Heart left ventricle (tissue), 16 donors: Measurements from ENCODE around the gene MTOR. TPM values are rescaled to one million over a fixed set of nuclear protein-coding genes. Genes with fewer than 3 reads are reported as not detected.

Source experiments
- ATAC-seq, 4 donors: fragments of 200-7000 bp; cut with Tn5 transposase; one replicate each; pipeline ENCODE4 v1.9.1; 2020 to 2022; ENCODE audit warnings: moderate library complexity in 4 of 4, mild to moderate bottlenecking in 3 of 4, moderate number of reproducible peaks in 1 of 4
- DNase-seq, 5 donors: peaks; one replicate each; pipeline ENCODE4 v3.0.0-alpha.2; 2020
- H3K27ac ChIP-seq, 12 donors: fragments of 200-600 bp; sonication (generic) in 4 of 12; one replicate each; pipeline versions ENCODE4 v1.5.0 to v1.8.0; 2016 to 2022; ENCODE audit warnings: mild to moderate bottlenecking in 2 of 12
- H3K27me3 ChIP-seq, 9 donors: fragments of 200-600 bp; sonication (generic) in 2 of 9; one replicate each; pipeline versions ENCODE4 v1.5.1 to v1.8.0; 2016 to 2022; ENCODE audit warnings: mild to moderate bottlenecking in 3 of 9
- H3K36me3 ChIP-seq, 9 donors: fragments of 200-600 bp; sonication (generic) in 2 of 9; one replicate each; pipeline versions ENCODE4 v1.5.0 to v1.8.0; 2018 to 2022; ENCODE audit warnings: mild to moderate bottlenecking in 2 of 9
- H3K4me1 ChIP-seq, 12 donors: fragments of 200-600 bp; sonication (generic) in 4 of 12; one replicate each; pipeline versions ENCODE4 v1.5.0 to v1.8.0; 2016 to 2022; ENCODE audit warnings: mild to moderate bottlenecking in 3 of 12
- H3K4me3 ChIP-seq, 12 donors: fragments of 200-600 bp; sonication (generic) in 4 of 12; one replicate each; pipeline versions ENCODE4 v1.5.0 to v1.8.0; 2017 to 2022; ENCODE audit warnings: mild to moderate bottlenecking in 9 of 12, moderate library complexity in 4 of 12
- H3K9me3 ChIP-seq, 12 donors: fragments of 200-600 bp; sonication (generic) in 4 of 12; one replicate each; pipeline versions ENCODE4 v1.5.0 to v1.8.0; 2016 to 2022; ENCODE audit warnings: mild to moderate bottlenecking in 1 of 12
- POLR2A ChIP-seq, 2 donors: fragments of 450-650 bp; IDR thresholded peaks; one replicate each; pipeline ENCODE4 v1.6.1; 2017; ENCODE audit warnings: antibody characterized with exemption in 2 of 2, mild to moderate bottlenecking in 2 of 2, moderate library complexity in 2 of 2
- WGBS, 4 donors: extraction: QIAGEN DNeasy Blood & Tissue Kit in 2 of 4; methylation state at CpG; one replicate each; pipeline versions ENCODE4 v1.1.5 to v1.1.7; 2013 to 2018; 5-methylcytosine and 5-hydroxymethylcytosine counted together
- intact Hi-C, 10 donors: fragments of 100-400 bp; cut with DNase I; formaldehyde crosslinking; loops; one replicate each; pipeline versions ENCODE4 v1.11.1 to v1.14.2; 2022
- polyA plus RNA-seq, 2 donors: library from polyadenylated mRNA; stranded (reverse); fragments of 200-250 nt; gene quantifications; one replicate each; pipeline ENCODE4 v1.2.3, GENCODE V29; 2013
- total RNA-seq, 9 donors: library from RNA; depleted of rRNA in 2 of 9; stranded (reverse); fragments of >200 nt in 2 of 9; fragmentation: NEBNext Ultra II Directional in 3 of 9; extraction: Animal tissue kit (Norgen Biotek cat#: 25700) in 3 of 9; gene quantifications; one replicate each; pipeline versions ENCODE4 v1.1.0 to v1.2.4, GENCODE V29; 2016 to 2023
- TF ChIP-seq, protein P1 (sequence below), 12 donors: fragments of 200-600 bp; sonication (generic) in 4 of 12; IDR thresholded peaks; one replicate each; pipeline versions ENCODE4 v1.5.0 to v1.8.0; 2018 to 2022; ENCODE audit warnings: antibody characterized with exemption in 12 of 12, mild to moderate bottlenecking in 5 of 12
- donor health status: ischemic (EF 13 %, LVEDD 7.1; RV severe dilation, severe dysfunction).
- donor health status: healthy with polysubstance abuse.
- donor health status: DM: no; HTN: yes; CAD: no.
- donor health status: DM: no; HTN: no; CAD: no.
- donor health status: ischemic (EF 25% LVEDD 6.9; RV normal size, moderate dysfunction).
- donor health status: ischemic (EF 25% LVEDD 5.7; RV mildly dilated, moderate dysfunction).
- donor health status: healthy.
- donor health status: DM: yes; HTN: yes; CAD: no.
- donor health status: ischemic (EF 35%, LVEDD 5.7; RV mildly dilated, moderate dysfunction).
- donor health status: nonischemic (EF 11% LVEDD 7.7; RV severe dilation, severe dysfunction).
- donor health status: DM: yes; HTN: yes; CAD: no.
- donor health status: PGD.
- donor health status: ischemic (EF 29% LVEDD 5.4; RV normal size, mild dysfunction).
- donor health status: nonischemic (EF 23%, LVEDD 6.1; RV moderate dilation, normal function).

Gene MTOR
- total and polyA plus RNA-seq, 11 donors: 17.4 to 43.6 (median 36.7) TPM

- TF ChIP-seq, protein P1, sequence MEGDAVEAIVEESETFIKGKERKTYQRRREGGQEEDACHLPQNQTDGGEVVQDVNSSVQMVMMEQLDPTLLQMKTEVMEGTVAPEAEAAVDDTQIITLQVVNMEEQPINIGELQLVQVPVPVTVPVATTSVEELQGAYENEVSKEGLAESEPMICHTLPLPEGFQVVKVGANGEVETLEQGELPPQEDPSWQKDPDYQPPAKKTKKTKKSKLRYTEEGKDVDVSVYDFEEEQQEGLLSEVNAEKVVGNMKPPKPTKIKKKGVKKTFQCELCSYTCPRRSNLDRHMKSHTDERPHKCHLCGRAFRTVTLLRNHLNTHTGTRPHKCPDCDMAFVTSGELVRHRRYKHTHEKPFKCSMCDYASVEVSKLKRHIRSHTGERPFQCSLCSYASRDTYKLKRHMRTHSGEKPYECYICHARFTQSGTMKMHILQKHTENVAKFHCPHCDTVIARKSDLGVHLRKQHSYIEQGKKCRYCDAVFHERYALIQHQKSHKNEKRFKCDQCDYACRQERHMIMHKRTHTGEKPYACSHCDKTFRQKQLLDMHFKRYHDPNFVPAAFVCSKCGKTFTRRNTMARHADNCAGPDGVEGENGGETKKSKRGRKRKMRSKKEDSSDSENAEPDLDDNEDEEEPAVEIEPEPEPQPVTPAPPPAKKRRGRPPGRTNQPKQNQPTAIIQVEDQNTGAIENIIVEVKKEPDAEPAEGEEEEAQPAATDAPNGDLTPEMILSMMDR (IDR thresholded peaks at IDR 0.05): no peak
- no peak for TF ChIP-seq POLR2A (IDR thresholded peaks at IDR 0.05)
- no peak overlapping the region for H3K4me3 ChIP-seq
- H3K9me3 ChIP-seq: no peaks in the 10 kb centered on the region
- H3K27me3 ChIP-seq: no peaks in the 10 kb centered on the region
- ATAC-seq (no peak), DNase-seq (no peak)
- peaks cover 0 to under 1% (median 0%) of the 10 kb centered on the region in 12 donors for H3K4me1 ChIP-seq
- intact Hi-C loops: no loop called here
- peaks cover 3 to 100% (median 98%) of the 10 kb centered on the region in 9 donors for H3K36me3 ChIP-seq
- 92 to 100% (median 96%) methylated on average over 2 of the region's 2 CpGs for WGBS, 4 donors
- H3K27ac ChIP-seq: no peak overlapping the region
Measured at GRCh38 chr1:11215381-11216005, 46.9 kb downstream of the MTOR start.

GRCh38 chr1:11214698-11215380 is 47.5 kb downstream of the MTOR start:
- H3K36me3 ChIP-seq: peaks cover 3 to 100% (median 98%) of the 10 kb centered on the region in 9 donors
- intact Hi-C loops: no loop called here
- no peak for TF ChIP-seq POLR2A (IDR thresholded peaks at IDR 0.05)
- TF ChIP-seq, protein P1 (IDR thresholded peaks at IDR 0.05): no peak
- no peak overlapping the region for H3K27ac ChIP-seq
- H3K27me3 ChIP-seq: no peaks in the 10 kb centered on the region
- H3K4me3 ChIP-seq: no peak overlapping the region
- H3K9me3 ChIP-seq: no peaks in the 10 kb centered on the region
- H3K4me1 ChIP-seq: no peaks in the 10 kb centered on the region
- no peak for ATAC-seq
- WGBS, 4 donors: 41 to 75% (median 61%) methylated on average over 3 of the region's 3 CpGs
- DNase-seq: no peak

DNA sequence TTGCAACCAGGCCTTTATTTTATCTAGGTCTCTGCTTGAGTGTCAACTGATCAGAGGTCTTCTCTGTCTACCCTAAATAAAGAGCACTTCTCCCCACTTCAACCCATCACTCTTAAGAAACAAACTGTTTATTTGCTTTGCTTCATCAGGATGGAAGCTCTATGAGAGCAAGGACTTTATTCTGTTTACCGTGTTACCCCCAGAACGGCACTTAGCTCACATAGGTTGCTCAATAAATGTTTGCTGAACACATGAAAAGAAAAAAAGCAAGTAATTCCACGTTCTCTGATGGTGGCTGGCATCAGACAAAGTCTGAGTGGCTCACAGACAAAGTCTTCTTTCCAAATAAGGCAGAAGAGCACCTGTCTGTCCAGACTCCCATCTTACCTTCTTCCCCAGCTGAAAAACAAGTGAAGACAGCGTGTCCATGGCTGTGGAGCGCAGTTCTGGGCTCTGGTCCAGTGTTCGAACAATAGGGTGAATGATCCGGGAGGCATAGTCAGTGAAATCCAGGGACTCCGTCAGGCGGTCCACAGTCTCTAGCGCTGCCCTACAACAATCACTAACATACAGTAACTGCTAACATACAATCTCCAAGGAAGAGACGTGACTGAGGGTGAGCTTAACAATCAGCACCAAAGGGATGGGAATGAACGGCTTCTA is 50.3 kb downstream of the MTOR start:
- WGBS, 4 donors: 92 to 94% (median 93%) methylated on average over 12 of the region's 12 CpGs
- intact Hi-C loops: no loop called here
- no peak for DNase-seq
- Histone ChIP-seq H3K27ac (no peak overlapping the region), H3K36me3 (peaks cover 3 to 100% (median 93%) of the 10 kb centered on the region in 9 donors), H3K27me3 (no peaks in the 10 kb centered on the region), H3K4me1 (peaks cover 0 to 9% (median 2%) of the 10 kb centered on the region in 12 donors), H3K4me3 (no peak overlapping the region), H3K9me3 (no peaks in the 10 kb centered on the region)
- TF ChIP-seq, protein P1 (IDR thresholded peaks at IDR 0.05): no peak
- TF ChIP-seq POLR2A (IDR thresholded peaks at IDR 0.05): no peak
- no peak for ATAC-seq

- H3K27ac ChIP-seq: no peak overlapping the region
- ATAC-seq (no peak), DNase-seq (no peak)
- no peaks in the 10 kb centered on the region for H3K27me3 ChIP-seq
- TF ChIP-seq POLR2A (IDR thresholded peaks at IDR 0.05): no peak
- TF ChIP-seq, protein P1 (IDR thresholded peaks at IDR 0.05): no peak
- peaks cover 3 to 100% (median 92%) of the 10 kb centered on the region in 9 donors for H3K36me3 ChIP-seq
- H3K4me1 ChIP-seq: peaks cover 0 to 9% (median 2%) of the 10 kb centered on the region in 12 donors
- intact Hi-C loops: no loop called here
- WGBS, 4 donors: 95 to 100% (median 98%) methylated on average over 1 to 4 of the region's 4 CpGs
- H3K4me3 ChIP-seq: no peak overlapping the region
- no peaks in the 10 kb centered on the region for H3K9me3 ChIP-seq
Measured at GRCh38 chr1:11211461-11211860, 50.9 kb downstream of the MTOR start.
